Right atrium auricular region (tissue), 2 donors: ENCODE data around the gene GRK1. TPM values are rescaled to one million over a fixed set of nuclear protein-coding genes. Genes with fewer than 3 reads are reported as not detected.

Experiments used
- DNase-seq: peaks from one replicate; pipeline ENCODE4 v3.0.0-alpha.2; 2019; ENCODE audit warnings: low spot score
- H3K27ac ChIP-seq, 2 donors: fragments of 200-600 bp; sonication (generic); 1 replicate in 1 of 2; 2 replicates in 1 of 2; pipeline ENCODE4 v1.5.1; 2016 to 2019
- H3K27me3 ChIP-seq, 2 donors: fragments of 200-600 bp; sonication (generic); one replicate each; pipeline versions ENCODE4 v1.5.1 to v1.6.0; 2017 to 2019
- H3K36me3 ChIP-seq: fragments of 200-600 bp; sonication (generic); one replicate; pipeline ENCODE4 v1.5.1; 2016
- H3K4me1 ChIP-seq, 2 donors: fragments of 200-600 bp; sonication (generic); one replicate each; pipeline versions ENCODE4 v1.5.1 to v1.6.0; 2017 to 2019
- H3K4me3 ChIP-seq, 2 donors: fragments of 200-600 bp; sonication (generic); 1 replicate in 1 of 2; 2 replicates in 1 of 2; pipeline ENCODE4 v1.5.1; 2017 to 2019; ENCODE audit warnings: mild to moderate bottlenecking in 1 of 2, moderate library complexity in 1 of 2
- H3K9me3 ChIP-seq, 2 donors: fragments of 200-600 bp; sonication (generic); one replicate each; pipeline ENCODE4 v1.5.1; 2019
- total RNA-seq, 2 donors: library from RNA; depleted of rRNA; stranded (reverse); fragments of >200 nt; gene quantifications; one replicate each; pipeline ENCODE4 v1.1.0, GENCODE V29; 2016
- TF ChIP-seq, protein P1 (sequence below), 2 donors: fragments of 200-600 bp; sonication (generic); IDR thresholded peaks; one replicate each; pipeline ENCODE4 v1.5.1; 2019; ENCODE audit warnings: antibody characterized with exemption in 2 of 2

Gene GRK1
- total RNA-seq, 2 donors from 2014 or later: not detected

DNA sequence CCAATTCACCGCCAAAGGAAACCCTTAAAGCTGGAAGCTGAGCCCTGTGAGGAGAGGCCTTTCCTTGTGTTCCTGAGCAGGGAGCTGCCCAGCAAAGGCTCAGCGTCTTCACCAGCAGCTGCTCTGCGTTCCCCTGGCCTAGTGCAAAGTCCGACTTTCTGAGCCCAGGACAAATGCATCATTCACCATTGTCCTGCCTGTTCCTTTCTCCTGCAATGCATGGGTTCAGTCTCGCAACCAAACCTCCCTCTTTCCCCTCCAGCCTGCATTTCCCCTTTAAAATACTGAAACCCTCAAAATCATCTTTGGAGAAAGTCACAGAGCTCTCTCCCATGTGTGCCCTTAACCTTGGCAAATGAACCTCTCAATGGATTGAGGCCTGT lies 79.1 kb downstream of the GRK1 start:
- peaks cover 0 to 19% of the 10 kb centered on the region in 2 donors for H3K4me1 ChIP-seq
- no peak overlapping the region for H3K27ac ChIP-seq
- TF ChIP-seq, protein P1, sequence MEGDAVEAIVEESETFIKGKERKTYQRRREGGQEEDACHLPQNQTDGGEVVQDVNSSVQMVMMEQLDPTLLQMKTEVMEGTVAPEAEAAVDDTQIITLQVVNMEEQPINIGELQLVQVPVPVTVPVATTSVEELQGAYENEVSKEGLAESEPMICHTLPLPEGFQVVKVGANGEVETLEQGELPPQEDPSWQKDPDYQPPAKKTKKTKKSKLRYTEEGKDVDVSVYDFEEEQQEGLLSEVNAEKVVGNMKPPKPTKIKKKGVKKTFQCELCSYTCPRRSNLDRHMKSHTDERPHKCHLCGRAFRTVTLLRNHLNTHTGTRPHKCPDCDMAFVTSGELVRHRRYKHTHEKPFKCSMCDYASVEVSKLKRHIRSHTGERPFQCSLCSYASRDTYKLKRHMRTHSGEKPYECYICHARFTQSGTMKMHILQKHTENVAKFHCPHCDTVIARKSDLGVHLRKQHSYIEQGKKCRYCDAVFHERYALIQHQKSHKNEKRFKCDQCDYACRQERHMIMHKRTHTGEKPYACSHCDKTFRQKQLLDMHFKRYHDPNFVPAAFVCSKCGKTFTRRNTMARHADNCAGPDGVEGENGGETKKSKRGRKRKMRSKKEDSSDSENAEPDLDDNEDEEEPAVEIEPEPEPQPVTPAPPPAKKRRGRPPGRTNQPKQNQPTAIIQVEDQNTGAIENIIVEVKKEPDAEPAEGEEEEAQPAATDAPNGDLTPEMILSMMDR (IDR thresholded peaks at IDR 0.05): no peak
- H3K27me3 ChIP-seq: no peaks in the 10 kb centered on the region
- DNase-seq: no peak
- H3K9me3 ChIP-seq: no peaks in the 10 kb centered on the region
- H3K4me3 ChIP-seq: no peak overlapping the region
- H3K36me3 ChIP-seq: no peaks in the 10 kb centered on the region

DNA sequence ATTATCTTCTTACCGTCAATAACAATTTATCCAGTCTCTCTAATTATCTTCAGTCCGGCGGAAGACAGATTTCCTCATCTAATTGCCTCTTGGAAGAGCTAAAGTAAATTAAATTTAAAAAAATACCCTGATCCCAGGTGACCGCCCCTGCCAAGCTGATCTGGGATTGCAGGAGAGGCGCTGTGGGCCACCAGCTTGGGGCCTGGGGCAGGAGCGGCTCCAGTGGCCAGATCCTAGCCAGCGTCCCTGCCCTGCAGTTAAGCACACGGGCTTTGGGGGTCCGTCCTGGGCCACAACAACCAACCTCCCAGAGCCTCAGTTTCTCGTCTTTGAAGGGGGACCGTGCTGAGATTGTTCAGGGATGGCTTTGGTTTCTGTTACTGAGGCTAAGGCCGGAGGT lies 79.7 kb downstream of the GRK1 start:
- H3K9me3 ChIP-seq: no peaks in the 10 kb centered on the region
- H3K4me1 ChIP-seq: peaks cover 0 to 19% of the 10 kb centered on the region in 2 donors
- no peak for DNase-seq
- no peak overlapping the region for H3K4me3 ChIP-seq
- no peaks in the 10 kb centered on the region for H3K27me3 ChIP-seq
- no peaks in the 10 kb centered on the region for H3K36me3 ChIP-seq
- peak overlapping the region; percentile 76 to 83 for H3K27ac ChIP-seq
- TF ChIP-seq, protein P1 (IDR thresholded peaks at IDR 0.05): no peak

DNA sequence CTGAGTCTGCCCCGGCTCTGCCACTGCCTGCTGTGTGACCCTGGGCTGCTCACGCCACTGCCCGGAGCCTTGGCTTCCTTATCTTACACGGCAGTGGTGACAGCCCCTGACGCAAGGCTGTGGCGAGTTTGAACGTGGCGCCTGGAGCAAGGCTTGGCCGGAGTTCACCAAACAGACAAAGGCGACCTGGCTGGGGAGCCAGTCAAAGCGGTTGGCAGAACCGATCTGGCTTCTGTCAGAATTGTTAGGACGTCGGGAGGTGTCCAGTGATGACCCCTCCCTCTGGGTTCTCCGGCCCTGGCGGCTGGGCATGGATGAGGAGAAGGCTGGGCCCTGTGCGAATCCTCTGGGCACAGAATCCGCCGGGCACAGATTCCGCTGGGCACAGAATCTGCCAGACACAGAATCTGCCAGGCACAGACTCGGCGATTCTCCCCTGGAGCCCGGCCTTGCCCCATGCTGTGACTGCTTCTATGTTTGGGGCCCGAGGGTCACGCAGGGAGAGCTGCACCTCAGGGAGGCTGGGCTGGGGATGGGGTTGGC lies 80.3 kb downstream of the GRK1 start:
- no peaks in the 10 kb centered on the region for H3K36me3 ChIP-seq
- peaks cover 0 to 12% of the 10 kb centered on the region in 2 donors for H3K4me1 ChIP-seq
- no peak overlapping the region for H3K4me3 ChIP-seq
- H3K27me3 ChIP-seq: no peaks in the 10 kb centered on the region
- H3K27ac ChIP-seq: peak overlapping the region; percentile 76 to 83
- TF ChIP-seq, protein P1 (IDR thresholded peaks at IDR 0.05): no peak
- no peak for DNase-seq
- no peaks in the 10 kb centered on the region for H3K9me3 ChIP-seq

DNA sequence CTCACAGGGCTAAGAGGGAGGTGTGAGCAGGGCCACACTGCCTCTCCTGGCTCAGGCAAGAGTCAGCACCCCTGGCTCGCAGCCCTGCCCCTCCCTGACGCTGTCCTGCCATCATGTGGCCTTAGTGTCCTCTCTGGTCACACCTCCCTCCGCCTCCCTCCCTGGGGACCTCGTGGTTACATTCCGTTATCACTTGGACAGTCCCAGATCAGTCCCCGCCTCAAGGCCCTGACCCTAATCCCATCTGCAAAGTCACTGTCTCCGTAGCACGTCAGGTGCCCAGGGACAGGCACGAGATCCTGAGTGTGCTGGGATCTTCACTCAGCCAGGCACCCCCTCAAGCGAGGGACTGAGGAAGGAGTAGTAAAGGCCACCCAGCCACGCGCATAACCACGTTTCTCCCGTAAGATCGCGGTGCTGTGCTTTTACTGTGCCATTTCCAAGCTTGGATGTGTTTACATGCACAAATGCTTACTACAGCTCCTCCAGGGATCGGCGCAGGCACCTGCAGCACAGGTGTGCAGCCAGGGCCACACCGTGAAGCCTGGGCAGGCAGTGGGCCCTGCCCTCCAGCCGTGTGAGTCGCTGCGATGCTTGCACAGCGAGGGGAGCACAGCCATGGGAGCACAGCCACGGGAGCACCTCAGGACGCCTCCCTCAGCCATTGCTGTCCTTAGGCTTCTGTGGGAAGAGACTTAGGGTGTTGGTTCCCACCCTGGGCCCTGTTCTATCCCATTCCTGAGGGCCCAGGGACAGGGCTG lies 81.3 kb downstream of the GRK1 start:
- Histone ChIP-seq H3K27ac (peak overlapping the region; percentile 76 to 83), H3K4me1 (peaks cover 0 to 11% of the 10 kb centered on the region in 2 donors), H3K4me3 (no peak overlapping the region), H3K36me3 (no peaks in the 10 kb centered on the region), H3K9me3 (no peaks in the 10 kb centered on the region), H3K27me3 (no peaks in the 10 kb centered on the region)
- TF ChIP-seq, protein P1 (IDR thresholded peaks at IDR 0.05): no peak
- no peak for DNase-seq

DNA sequence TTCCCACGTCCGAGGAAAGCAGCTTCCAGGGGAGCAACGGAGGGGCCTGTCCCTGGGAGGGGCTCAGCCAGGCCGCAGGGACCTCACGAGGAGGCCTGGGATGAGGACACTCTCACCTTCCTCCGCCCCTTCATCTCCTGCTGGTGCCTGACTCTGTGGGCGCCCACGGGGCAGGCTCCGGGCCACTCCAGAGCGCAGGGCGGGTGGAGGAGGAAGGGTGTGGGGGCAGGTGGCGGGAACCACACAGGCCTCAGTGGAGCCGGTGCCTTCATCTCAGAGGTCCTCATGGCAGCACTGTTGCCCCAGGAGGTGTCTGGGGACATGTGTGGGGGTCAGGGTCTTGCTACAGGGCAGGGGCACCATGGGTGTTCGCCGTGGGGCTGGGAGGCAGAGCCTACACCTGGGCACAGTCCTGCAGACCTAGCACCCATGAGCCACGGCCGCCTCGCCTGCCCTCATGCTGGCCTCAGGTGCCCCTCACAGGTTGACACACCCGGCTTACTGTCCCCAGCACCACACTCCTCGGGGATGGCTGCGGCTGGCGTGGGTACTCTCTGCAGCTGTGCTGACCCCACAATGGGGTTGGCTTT lies 81.9 kb downstream of the GRK1 start:
- no peak overlapping the region for H3K4me3 ChIP-seq
- peaks cover 0 to 11% of the 10 kb centered on the region in 2 donors for H3K4me1 ChIP-seq
- H3K36me3 ChIP-seq: no peaks in the 10 kb centered on the region
- no peaks in the 10 kb centered on the region for H3K27me3 ChIP-seq
- H3K9me3 ChIP-seq: no peaks in the 10 kb centered on the region
- DNase-seq: no peak
- TF ChIP-seq, protein P1 (IDR thresholded peaks at IDR 0.05): no peak
- H3K27ac ChIP-seq: peak overlapping the region; percentile 74 to 83
